ENCODE results near the gene TYW1B. TPM values are rescaled to one million over a fixed set of nuclear protein-coding genes. Genes with fewer than 3 reads are reported as not detected.
"Not testable (repeated sequence)": the region's sequence is repeated elsewhere in the genome, so short reads cannot be mapped to it uniquely, and the experiment has no call there.

Gene TYW1B
- total RNA-seq, 1 experiment from 2014 or later: 5.5 TPM

DNA sequence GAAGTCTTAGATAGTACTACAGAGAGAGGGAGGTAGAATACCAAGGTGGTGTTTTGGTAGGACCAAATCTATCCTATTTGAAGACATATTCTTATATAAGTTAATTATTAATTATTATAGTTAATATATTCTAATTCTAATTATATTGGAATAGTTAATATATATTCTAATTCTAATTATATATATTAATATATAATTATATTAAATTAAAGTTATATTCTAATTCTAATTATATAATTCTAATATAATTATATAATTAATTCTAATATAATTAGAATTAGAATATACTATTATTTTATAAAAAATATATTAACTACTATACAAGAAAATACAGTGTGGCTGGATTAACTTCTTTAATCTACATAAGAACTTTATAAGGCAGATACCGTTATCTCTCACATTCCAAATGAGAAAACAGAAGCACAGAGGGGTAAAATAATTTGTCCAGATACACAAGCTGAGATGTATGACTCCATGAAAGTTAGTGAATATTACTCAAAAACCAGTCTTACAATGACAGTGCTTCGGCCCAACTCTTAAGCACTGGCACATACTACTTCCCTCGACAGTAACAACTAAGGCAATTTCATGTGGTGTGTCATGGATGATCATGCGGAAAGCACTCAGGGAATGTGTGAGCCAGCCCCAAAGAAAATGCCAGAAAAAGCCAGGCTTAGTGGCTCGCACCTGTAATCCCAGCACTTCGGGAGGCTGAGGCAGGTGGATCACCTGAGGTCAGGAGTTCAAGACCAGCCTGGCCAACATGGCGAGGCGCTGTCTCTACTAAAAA lies 42.6 kb downstream of the TYW1B start:
- no peak overlapping the region for H2BK12ac ChIP-seq (ENCODE audit: insufficient read length, low read depth, low read length)
- no peak overlapping the region for H3T11ph ChIP-seq (ENCODE audit: low read length)
- H3K9me3 Mint-ChIP-seq: no peaks in the 10 kb centered on the region
- no peak overlapping the region for H3K56ac ChIP-seq (ENCODE audit: insufficient read length, low read depth, low read length)
- no peak for DNase-seq
- H4K91ac ChIP-seq (ENCODE audit: insufficient read length, low read depth, low read length): no peak overlapping the region
- H2AK5ac ChIP-seq (ENCODE audit: insufficient read length, low read length): no peak overlapping the region
- H3K9ac ChIP-seq (ENCODE audit: extremely low read depth, insufficient read length, low read length): no peak overlapping the region
- no peak overlapping the region for H2AFZ ChIP-seq (ENCODE audit: low read length)
- no peak overlapping the region for H4K8ac ChIP-seq (replicated peaks; ENCODE audit: insufficient read length, low read depth, low read length)
- no peaks in the 10 kb centered on the region for H3K79me2 ChIP-seq (ENCODE audit: insufficient read depth, low read length)
- no peak overlapping the region for H3K4ac ChIP-seq (ENCODE audit: low read depth, low read length)
- H2BK5ac ChIP-seq (ENCODE audit: insufficient read length, low read length): no peak overlapping the region
- H3K27ac Mint-ChIP-seq: no peak overlapping the region; a peak in 1 of 7 replicates
- peaks cover 0 to 13% (median 3%) of the 10 kb centered on the region in 3 experiments; a peak in 4 of 7 replicates for H3K36me3 Mint-ChIP-seq (ENCODE audit: insufficient read depth in 1 of 3, low read depth in 3 of 3)
- H4K5ac ChIP-seq (ENCODE audit: insufficient read length, low read depth, low read length): no peak overlapping the region
- no peak overlapping the region for H3K27ac ChIP-seq (ENCODE audit: insufficient read length, low read depth, low read length)
- H3K79me1 ChIP-seq (ENCODE audit: insufficient read depth, low read depth, low read length, poor library complexity, severe bottlenecking): no peaks in the 10 kb centered on the region
- no peak overlapping the region for H2BK20ac ChIP-seq (ENCODE audit: low read depth, low read length, poor library complexity, severe bottlenecking)
- H3K18ac ChIP-seq (ENCODE audit: insufficient read length, low read depth, low read length): no peak overlapping the region
- no peak overlapping the region for H3K23ac ChIP-seq (ENCODE audit: insufficient read length, low read depth, low read length)
- no peak overlapping the region for H3K14ac ChIP-seq (ENCODE audit: insufficient read depth, low read length)
- no CpG with 5 or more reads among the region's 8 CpGs for WGBS (ENCODE audit: extremely low coverage, insufficient read length, low lambda C conversion rate)
- H2BK15ac ChIP-seq (ENCODE audit: low read depth, low read length): no peak overlapping the region
- H3K23me2 ChIP-seq (ENCODE audit: insufficient read length, low read depth, low read length, poor library complexity, severe bottlenecking): no peaks in the 10 kb centered on the region
- H3K27me3 Mint-ChIP-seq (ENCODE audit: low read depth): no peaks in the 10 kb centered on the region
- TF ChIP-seq, protein P1, sequence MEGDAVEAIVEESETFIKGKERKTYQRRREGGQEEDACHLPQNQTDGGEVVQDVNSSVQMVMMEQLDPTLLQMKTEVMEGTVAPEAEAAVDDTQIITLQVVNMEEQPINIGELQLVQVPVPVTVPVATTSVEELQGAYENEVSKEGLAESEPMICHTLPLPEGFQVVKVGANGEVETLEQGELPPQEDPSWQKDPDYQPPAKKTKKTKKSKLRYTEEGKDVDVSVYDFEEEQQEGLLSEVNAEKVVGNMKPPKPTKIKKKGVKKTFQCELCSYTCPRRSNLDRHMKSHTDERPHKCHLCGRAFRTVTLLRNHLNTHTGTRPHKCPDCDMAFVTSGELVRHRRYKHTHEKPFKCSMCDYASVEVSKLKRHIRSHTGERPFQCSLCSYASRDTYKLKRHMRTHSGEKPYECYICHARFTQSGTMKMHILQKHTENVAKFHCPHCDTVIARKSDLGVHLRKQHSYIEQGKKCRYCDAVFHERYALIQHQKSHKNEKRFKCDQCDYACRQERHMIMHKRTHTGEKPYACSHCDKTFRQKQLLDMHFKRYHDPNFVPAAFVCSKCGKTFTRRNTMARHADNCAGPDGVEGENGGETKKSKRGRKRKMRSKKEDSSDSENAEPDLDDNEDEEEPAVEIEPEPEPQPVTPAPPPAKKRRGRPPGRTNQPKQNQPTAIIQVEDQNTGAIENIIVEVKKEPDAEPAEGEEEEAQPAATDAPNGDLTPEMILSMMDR (conservative IDR thresholded peaks at IDR 0.05): no peak
- H3K9me3 ChIP-seq (ENCODE audit: control insufficient read depth, low read depth, low read length): no peaks in the 10 kb centered on the region
- no peak overlapping the region for H3K4me2 ChIP-seq (ENCODE audit: insufficient read depth, insufficient read length, low read length)
- H3K4me3 Mint-ChIP-seq: no peak overlapping the region
- no peaks in the 10 kb centered on the region; the same call in 1 of the 2 replicates for H3K4me1 ChIP-seq (ENCODE audit: insufficient read depth, low read length)
- H4K20me1 ChIP-seq (ENCODE audit: control insufficient read depth, insufficient read depth, insufficient read length): no peaks in the 10 kb centered on the region
- no peaks in the 10 kb centered on the region for H3K27me3 ChIP-seq (ENCODE audit: insufficient read depth, low read length)
- H2BK120ac ChIP-seq (ENCODE audit: low read depth, low read length, poor library complexity, severe bottlenecking): no peak overlapping the region
- H3K4me1 Mint-ChIP-seq: peaks cover 0 to 11% of the 10 kb centered on the region in 2 experiments; a peak in 3 of 4 replicates

DNA sequence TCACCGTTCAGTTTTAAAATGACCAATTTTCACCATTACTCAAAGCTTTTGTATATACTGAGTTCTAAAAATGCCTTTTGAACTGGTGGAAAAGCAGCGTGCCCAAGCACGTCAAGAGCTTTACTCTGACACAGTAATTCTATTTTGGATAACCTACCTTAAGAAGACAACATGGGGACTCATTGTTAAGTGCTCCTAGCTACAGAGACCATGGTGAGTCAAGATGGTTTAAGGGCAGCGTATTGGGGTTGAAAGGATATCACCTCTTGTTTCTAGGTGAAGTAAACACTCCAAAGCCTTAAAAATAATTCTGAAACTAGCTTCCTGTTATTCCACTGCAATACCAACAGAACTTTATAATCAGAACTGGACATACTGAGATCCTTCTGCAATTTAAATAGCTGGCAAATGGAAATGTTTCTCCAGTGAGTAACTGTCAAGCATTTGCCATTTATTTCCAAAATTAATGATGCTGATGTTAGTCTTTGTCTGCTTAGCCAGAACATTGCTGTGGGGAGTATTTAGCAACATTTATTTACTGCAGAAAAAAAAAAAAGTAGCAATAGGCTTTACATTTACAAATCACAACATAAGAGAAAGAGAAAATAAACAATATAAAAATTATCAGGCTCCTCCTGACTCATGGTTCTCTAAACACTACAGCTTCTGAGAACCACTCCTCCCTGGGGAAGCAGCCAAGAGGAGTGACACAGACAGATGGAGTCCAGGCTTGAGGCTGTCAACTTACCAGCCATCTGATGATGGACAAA lies 44.2 kb downstream of the TYW1B start:
- not testable (repeated sequence) for H3T11ph ChIP-seq (ENCODE audit: low read length); H2BK20ac ChIP-seq (ENCODE audit: low read depth, low read length, poor library complexity, severe bottlenecking); H4K20me1 ChIP-seq (ENCODE audit: control insufficient read depth, insufficient read depth, insufficient read length); H3K23ac ChIP-seq (ENCODE audit: insufficient read length, low read depth, low read length); H3K56ac ChIP-seq (ENCODE audit: insufficient read length, low read depth, low read length); H4K8ac ChIP-seq (replicated peaks; ENCODE audit: insufficient read length, low read depth, low read length); H2BK120ac ChIP-seq (ENCODE audit: low read depth, low read length, poor library complexity, severe bottlenecking); H2AFZ ChIP-seq (ENCODE audit: low read length); H3K23me2 ChIP-seq (ENCODE audit: insufficient read length, low read depth, low read length, poor library complexity, severe bottlenecking); H4K91ac ChIP-seq (ENCODE audit: insufficient read length, low read depth, low read length); H3K4me3 Mint-ChIP-seq; H3K4me2 ChIP-seq (ENCODE audit: insufficient read depth, insufficient read length, low read length); H3K27ac ChIP-seq (ENCODE audit: insufficient read length, low read depth, low read length); H3K27me3 Mint-ChIP-seq (ENCODE audit: low read depth); H2AK5ac ChIP-seq (ENCODE audit: insufficient read length, low read length); H3K4me1 ChIP-seq (ENCODE audit: insufficient read depth, low read length); H2BK15ac ChIP-seq (ENCODE audit: low read depth, low read length); H3K14ac ChIP-seq (ENCODE audit: insufficient read depth, low read length); H3K79me1 ChIP-seq (ENCODE audit: insufficient read depth, low read depth, low read length, poor library complexity, severe bottlenecking); H3K9me3 Mint-ChIP-seq; DNase-seq; H3K9ac ChIP-seq (ENCODE audit: extremely low read depth, insufficient read length, low read length); H2BK5ac ChIP-seq (ENCODE audit: insufficient read length, low read length); H3K18ac ChIP-seq (ENCODE audit: insufficient read length, low read depth, low read length); H2BK12ac ChIP-seq (ENCODE audit: insufficient read length, low read depth, low read length); H3K79me2 ChIP-seq (ENCODE audit: insufficient read depth, low read length); H3K9me3 ChIP-seq (ENCODE audit: control insufficient read depth, low read depth, low read length); H4K5ac ChIP-seq (ENCODE audit: insufficient read length, low read depth, low read length); H3K27ac Mint-ChIP-seq; H3K4ac ChIP-seq (ENCODE audit: low read depth, low read length); H3K27me3 ChIP-seq (ENCODE audit: insufficient read depth, low read length)
- no CpG with 5 or more reads among the region's 4 CpGs for WGBS (ENCODE audit: extremely low coverage, insufficient read length, low lambda C conversion rate)
- H3K4me1 Mint-ChIP-seq: peaks cover 0 to 11% of the 10 kb centered on the region in 2 experiments; a peak in 3 of 4 replicates
- H3K36me3 Mint-ChIP-seq (ENCODE audit: insufficient read depth in 1 of 3, low read depth in 3 of 3): peaks cover 0 to 13% (median 3%) of the 10 kb centered on the region in 3 experiments; a peak in 4 of 7 replicates

Data from H9 (cell line).